GM21381 (cell line): ENCODE data around the gene STX17.
"Not testable (repeated sequence)": the region's sequence is repeated elsewhere in the genome, so short reads cannot be mapped to it uniquely, and the experiment has no call there.

Source experiments
- ATAC-seq: cut with Tn5 transposase; IDR thresholded peaks from one replicate; pipeline ENCODE4 v1.9.1; 2021; ENCODE audit warnings: mild to moderate bottlenecking, moderate library complexity; ENCODE audit not compliant: unreplicated experiment

The STX17 gene

DNA sequence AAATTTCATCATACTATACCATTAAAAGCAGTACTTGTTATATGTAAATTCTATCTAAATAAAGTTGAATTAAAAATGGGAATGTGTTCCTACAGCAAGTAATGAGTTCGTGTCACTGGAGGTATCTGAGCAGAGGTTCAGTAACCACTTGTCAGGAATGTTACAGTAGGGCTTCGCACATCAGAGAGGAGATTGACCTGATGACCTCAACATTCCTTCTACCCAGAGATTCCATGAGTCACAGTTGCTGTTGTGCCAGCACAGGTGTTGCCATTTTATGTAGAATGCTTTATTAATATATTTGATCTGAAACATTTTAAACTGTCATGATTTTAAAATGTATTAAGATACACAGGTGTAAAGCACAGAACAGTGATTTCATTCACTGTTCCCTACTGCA, 60.3 kb downstream of the STX17 start:
- ATAC-seq: no peak

DNA sequence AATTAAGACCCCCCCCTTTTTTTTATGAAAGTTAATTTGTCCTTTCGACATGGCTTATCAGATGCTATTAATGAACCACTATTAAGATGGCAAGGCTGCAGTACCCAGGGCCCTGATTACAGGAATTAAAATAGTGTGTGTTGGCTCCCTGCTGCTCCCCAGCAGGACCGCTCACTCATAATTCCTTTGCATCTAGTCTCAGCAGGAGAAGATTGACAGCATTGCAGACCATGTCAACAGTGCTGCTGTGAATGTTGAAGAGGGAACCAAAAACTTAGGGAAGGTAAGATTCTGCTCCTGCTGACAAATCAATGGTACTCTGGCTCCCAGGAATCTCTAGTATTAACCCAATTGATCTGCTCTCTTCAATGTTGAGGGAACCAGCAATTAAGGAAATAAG, 61.0 kb downstream of the STX17 start:
- no peak for ATAC-seq

DNA sequence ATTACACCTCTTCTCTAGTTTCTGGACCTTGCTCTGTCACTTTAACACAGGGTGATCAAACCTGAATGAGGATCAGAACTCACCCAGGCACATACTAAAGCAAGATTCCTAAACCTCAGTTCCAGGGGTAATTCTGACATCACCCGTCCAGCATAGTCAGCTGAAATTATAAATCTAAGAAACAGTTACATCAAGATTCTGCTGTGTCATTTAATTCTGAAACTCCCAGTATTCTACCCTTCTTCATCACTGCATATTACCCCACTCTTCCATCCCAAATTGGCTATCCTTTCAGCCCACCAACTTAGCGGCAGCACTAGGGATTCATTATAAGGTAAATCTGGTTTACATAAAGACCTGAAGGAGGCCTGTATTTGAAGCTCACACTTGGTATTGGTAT, 64.0 kb downstream of the STX17 start:
- no peak for ATAC-seq

GRCh38 chr9:99971410-99971809, 65.0 kb downstream of the STX17 start:
- ATAC-seq: no peak

DNA sequence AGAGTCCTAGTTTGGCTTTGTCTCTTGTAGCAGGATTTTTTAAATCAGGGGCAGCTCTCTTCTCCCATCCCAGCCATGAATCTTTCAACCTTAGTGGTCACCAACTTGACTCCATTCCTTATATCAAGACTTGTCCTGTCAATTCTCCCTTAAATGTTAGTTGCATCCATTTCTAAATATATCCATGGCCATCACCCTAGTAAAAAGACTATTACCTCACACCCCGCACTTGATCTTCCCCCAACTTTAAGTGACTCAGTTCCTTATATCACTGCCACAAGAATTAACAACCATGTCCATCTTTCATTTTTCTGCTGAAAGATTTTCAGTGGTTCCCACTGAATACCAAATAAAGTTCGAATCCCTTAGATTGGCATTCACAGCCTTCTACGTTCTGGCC, 67.0 kb downstream of the STX17 start:
- ATAC-seq: no peak

DNA sequence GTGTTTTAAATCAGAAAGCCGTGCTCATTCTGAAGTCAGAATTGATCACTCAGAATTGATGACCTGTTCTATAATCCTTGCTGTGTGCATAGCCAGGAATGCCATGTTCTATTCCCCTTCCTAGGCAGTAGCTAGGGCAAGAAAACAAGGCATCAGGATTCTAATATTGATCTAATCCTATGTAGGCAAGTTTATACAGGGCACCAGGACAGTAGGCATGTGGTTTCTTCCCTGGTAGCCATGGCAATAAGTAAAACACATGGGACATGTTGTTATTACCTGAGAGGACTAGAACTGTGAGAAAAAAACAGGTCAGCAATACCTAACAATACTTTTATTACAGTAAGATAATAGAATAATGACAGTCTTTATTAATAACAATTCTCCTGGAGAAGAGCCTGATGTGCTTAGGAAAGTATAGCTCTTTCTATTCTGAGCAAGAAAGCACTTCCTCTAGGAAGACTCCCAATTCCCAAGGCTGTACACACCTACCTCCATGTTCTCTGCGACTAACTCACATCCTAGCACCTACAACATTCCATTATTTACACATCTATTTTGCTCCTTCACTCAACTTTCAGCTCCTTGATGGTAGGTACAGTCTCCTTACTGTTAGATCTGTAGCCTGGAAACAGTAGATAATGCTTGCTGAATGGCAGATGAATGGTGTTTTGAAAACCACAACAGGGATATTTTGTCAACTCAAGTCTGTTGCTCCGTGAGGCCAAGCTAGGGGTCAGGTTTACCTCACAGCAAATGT, 70.8 kb downstream of the STX17 start:
- ATAC-seq: no peak

- ATAC-seq: no peak
Measured at GRCh38 chr9:99978221-99978620, 71.8 kb downstream of the STX17 start.

GRCh38 chr9:99980598-99980997, 74.1 kb downstream of the STX17 start:
- ATAC-seq: no peak

DNA sequence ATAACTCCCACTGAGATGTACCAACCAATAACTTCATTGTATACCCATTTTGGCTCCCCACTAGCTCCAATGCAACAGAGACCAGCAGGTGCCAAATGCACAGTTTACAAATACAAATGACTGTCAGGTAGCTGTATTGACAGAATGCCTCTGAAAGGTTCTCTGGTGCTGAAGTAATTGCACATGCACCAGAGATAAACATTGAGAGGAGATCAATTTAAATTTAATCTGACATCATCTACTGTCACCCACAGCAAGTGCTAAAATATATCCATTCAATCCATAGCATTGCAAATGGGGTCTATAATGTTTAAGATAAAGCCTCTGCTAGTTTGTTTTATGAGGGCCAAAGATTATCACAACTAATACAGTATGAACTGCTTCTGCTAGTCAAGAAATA, 80.2 kb downstream of the STX17 start:
- no peak for ATAC-seq

DNA sequence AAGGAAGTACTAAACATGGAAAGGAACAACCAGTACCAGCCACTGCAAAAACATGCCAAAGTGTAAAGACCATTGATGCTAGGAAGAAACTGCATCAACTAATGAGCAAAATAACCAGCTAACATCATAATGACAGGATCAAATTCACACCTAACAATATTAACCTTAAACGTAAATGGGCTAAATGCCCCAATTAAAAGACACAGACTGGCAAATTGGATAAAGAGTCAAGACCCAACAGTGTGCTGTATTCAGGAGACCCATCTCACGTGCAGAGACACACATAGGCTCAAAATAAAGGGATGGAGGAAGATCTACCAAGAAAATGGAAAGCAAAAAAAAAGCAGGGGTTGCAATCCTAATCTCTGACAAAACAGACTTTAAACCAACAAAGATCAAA, 84.1 kb downstream of the STX17 start:
- ATAC-seq: not testable (repeated sequence)

- ATAC-seq: no peak
Measured at GRCh38 chr9:99998266-99998665, 91.8 kb downstream of the STX17 start.

- ATAC-seq: no peak
Measured at GRCh38 chr9:99998866-99999265, 92.4 kb downstream of the STX17 start.

- ATAC-seq: no peak
Measured at GRCh38 chr9:99999797-100000196, 93.3 kb downstream of the STX17 start.

DNA sequence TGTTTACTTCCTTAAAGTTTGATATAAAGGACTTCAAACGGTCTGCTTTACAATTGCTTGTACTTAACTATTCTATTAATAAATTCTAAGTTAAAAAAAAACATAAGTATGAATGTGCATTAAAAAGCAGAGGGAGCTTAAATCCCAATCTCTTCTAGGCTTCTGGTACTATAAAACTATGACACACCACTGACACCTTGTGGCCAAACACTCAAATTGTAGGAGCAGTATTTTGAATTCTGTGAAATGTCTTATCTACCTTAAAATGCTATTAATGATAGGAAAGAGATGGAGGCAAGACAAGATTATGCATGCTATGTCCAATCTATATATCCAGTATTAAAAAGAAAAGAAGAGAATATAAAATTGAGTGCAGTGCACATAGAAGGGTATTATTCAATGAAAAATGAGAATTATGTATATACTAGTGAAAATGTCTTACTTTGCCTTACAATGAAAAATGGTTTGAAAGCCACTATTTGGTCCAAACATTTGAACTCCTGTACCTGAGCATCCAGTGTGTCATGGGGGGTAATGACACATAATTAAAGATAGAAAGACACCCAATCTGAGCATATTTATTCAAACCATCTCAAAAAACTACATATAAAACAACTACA, 104.7 kb downstream of the STX17 start:
- no peak for ATAC-seq

DNA sequence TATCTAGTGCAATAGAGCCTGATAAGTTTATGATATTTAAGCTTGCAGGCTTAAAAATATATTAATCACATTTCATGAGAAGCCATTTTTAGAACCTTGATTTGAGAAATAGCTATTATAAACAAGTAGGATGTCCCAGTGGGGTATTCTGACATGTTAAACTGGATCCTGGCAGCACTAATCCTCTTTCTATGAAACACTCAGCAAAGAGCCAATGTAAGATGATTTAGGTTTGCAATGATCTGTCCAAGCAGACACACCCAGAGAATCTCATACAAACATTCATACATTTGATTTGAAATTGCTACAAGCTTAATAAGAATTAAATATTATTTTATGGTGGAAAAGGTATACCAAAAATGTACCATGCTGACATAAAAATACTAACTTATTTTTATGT, 105.8 kb downstream of the STX17 start:
- ATAC-seq: no peak

- ATAC-seq: no peak
Measured at GRCh38 chr9:100013573-100013972, 107.1 kb downstream of the STX17 start.

- ATAC-seq: no peak
Measured at GRCh38 chr9:100014846-100015245, 108.4 kb downstream of the STX17 start.

- ATAC-seq: no peak
Measured at GRCh38 chr9:100019541-100019940, 113.1 kb downstream of the STX17 start.
